Smooth muscle cell (in vitro differentiated cells): ENCODE data around the gene FNBP1. TPM values are rescaled to one million over a fixed set of nuclear protein-coding genes. Genes with fewer than 3 reads are reported as not detected.
A peak's percentile ranks its signal among the peaks of the same experiment; 100 is the strongest.

Experiments used
- DNase-seq: peaks from one replicate; lab custom pipeline; 2025; ENCODE audit not compliant: unreplicated experiment; lab: John Stamatoyannopoulos, UW
- H2AFZ ChIP-seq: fragments of 200-600 bp; sonication (generic); 2 replicates; pipeline ENCODE4 v1.6.0; 2016; ENCODE audit warnings: antibody characterized with exemption, low read depth, mild to moderate bottlenecking
- H3F3A ChIP-seq: fragments of 200-600 bp; sonication (generic); 2 replicates; pipeline ENCODE4 v1.6.0; 2017; ENCODE audit warnings: antibody characterized with exemption, low read depth
- H3K27ac ChIP-seq: fragments of 200-600 bp; sonication (generic); 2 replicates; pipeline ENCODE4 v1.5.1; 2016; ENCODE audit warnings: low read depth, mild to moderate bottlenecking
- H3K27me3 ChIP-seq: fragments of 200-600 bp; sonication (generic); 2 replicates; pipeline ENCODE4 v1.6.1; 2016; ENCODE audit warnings: low read depth, mild to moderate bottlenecking
- H3K36me3 ChIP-seq: fragments of 200-600 bp; sonication (generic); 2 replicates; pipeline ENCODE4 v1.5.1; 2016; ENCODE audit warnings: low read depth
- H3K4me1 ChIP-seq: fragments of 200-600 bp; sonication (generic); 2 replicates; pipeline ENCODE4 v1.5.1; 2016; ENCODE audit warnings: low read depth
- H3K4me2 ChIP-seq: fragments of 200-600 bp; sonication (generic); 2 replicates; pipeline ENCODE4 v1.6.0; 2016; ENCODE audit warnings: mild to moderate bottlenecking
- H3K4me3 ChIP-seq: fragments of 200-600 bp; sonication (generic); 2 replicates; pipeline ENCODE4 v1.5.1; 2016; ENCODE audit warnings: mild to moderate bottlenecking
- H3K79me2 ChIP-seq: fragments of 200-600 bp; sonication (generic); 2 replicates; pipeline ENCODE4 v1.6.0; 2016; ENCODE audit warnings: low read depth, mild to moderate bottlenecking
- H3K9ac ChIP-seq: fragments of 200-600 bp; sonication (generic); 2 replicates; pipeline ENCODE4 v1.6.0; 2016; ENCODE audit warnings: low read depth
- H3K9me3 ChIP-seq: fragments of 200-600 bp; sonication (generic); replicated peaks from 2 replicates; pipeline ENCODE4 v1.5.1; 2016; ENCODE audit warnings: low read depth
- H4K20me1 ChIP-seq: fragments of 200-600 bp; sonication (generic); 2 replicates; pipeline ENCODE4 v1.6.0; 2016; ENCODE audit warnings: low read depth
- WGBS: methylation state at CpG from one replicate; pipeline ENCODE4 v1.1.7; 2016; ENCODE audit warnings: low lambda C conversion rate; 5-methylcytosine and 5-hydroxymethylcytosine counted together
- polyA plus RNA-seq: library from polyadenylated mRNA; unstranded; fragments of >200 nt; fragmentation: Nextera tagmentation; extraction: Ambion mirVana; gene quantifications from 2 replicates; pipeline ENCODE4 v1.2.1, GENCODE V29; 2016
- total RNA-seq: library from RNA; depleted of rRNA; stranded (reverse); fragments of >200 nt; gene quantifications from 2 replicates; pipeline ENCODE4 v1.2.3, GENCODE V29; 2014
- TF ChIP-seq, protein P1 (sequence below): fragments of 200-600 bp; sonication (generic); IDR thresholded peaks from 2 replicates; pipeline ENCODE4 v1.5.1; 2017; ENCODE audit warnings: borderline replicate concordance, mild to moderate bottlenecking, antibody characterized with exemption; ENCODE audit not compliant: insufficient read depth, poor library complexity, severe bottlenecking

FNBP1 gene
- total and polyA plus RNA-seq, 2 experiments from 2014 or later: 17.1 to 17.2 TPM

DNA sequence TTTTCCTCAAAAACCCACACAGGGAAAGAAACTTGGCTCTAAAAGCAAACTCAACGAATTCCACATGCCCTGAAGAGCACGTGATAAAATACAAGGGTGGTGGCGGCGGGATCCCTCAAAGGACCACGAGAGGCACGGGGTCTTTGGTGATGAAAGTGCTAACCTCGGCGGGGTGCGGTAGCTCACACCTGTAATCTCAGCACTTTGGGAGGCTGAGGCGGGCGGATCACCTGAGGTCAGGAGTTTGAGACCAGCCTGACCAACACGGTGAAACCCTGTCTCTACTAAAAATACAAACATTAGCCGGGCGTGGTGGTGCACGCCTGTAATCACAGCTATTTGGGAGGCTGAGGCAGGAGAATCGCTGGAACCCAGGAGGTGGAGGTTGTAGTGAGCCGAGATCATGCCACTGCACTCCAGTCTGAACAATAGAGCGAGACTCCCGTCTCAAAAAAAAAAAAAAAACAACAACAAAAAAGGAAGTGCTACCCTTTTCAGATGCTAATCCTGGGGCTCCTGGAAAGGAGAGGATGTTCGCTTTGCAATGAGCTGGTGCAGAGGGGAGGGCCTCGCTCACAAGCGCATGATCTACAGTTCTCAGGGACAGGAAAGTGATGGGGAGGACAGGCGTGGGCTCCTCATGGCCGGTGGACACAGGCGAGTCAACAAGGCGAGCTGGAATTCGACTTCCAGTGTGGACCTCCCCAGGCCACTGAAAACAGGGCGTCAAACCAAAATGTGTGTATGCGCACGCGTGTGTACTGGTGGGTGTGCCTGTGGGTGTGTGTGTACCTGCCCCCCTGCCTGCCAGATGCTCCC is 153.7 kb downstream of the FNBP1 start:
- Histone ChIP-seq H3K27me3 (no peaks in the 10 kb centered on the region), H3K9ac (no peak overlapping the region), H2AFZ (no peak overlapping the region), H3F3A (no peaks in the 10 kb centered on the region), H3K4me2 (no peak overlapping the region), H4K20me1 (no peaks in the 10 kb centered on the region), H3K27ac (no peak overlapping the region), H3K36me3 (no peaks in the 10 kb centered on the region), H3K4me1 (peaks cover 19% of the 10 kb centered on the region), H3K79me2 (no peaks in the 10 kb centered on the region), H3K9me3 (no peaks in the 10 kb centered on the region), H3K4me3 (no peak overlapping the region)
- no peak for DNase-seq
- TF ChIP-seq, protein P1, sequence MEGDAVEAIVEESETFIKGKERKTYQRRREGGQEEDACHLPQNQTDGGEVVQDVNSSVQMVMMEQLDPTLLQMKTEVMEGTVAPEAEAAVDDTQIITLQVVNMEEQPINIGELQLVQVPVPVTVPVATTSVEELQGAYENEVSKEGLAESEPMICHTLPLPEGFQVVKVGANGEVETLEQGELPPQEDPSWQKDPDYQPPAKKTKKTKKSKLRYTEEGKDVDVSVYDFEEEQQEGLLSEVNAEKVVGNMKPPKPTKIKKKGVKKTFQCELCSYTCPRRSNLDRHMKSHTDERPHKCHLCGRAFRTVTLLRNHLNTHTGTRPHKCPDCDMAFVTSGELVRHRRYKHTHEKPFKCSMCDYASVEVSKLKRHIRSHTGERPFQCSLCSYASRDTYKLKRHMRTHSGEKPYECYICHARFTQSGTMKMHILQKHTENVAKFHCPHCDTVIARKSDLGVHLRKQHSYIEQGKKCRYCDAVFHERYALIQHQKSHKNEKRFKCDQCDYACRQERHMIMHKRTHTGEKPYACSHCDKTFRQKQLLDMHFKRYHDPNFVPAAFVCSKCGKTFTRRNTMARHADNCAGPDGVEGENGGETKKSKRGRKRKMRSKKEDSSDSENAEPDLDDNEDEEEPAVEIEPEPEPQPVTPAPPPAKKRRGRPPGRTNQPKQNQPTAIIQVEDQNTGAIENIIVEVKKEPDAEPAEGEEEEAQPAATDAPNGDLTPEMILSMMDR: no peak
- WGBS: 88% methylated on average over 31 of the region's 31 CpGs

GRCh38 chr9:129888293-129889121 is 154.5 kb downstream of the FNBP1 start:
- TF ChIP-seq, protein P1: no peak
- H3K4me2 ChIP-seq: no peak overlapping the region

GRCh38 chr9:129887334-129888292 is 155.4 kb downstream of the FNBP1 start:
- Histone ChIP-seq H3K9me3 (no peaks in the 10 kb centered on the region), H3K4me1 (peaks cover 23% of the 10 kb centered on the region), H2AFZ (no peak overlapping the region), H4K20me1 (no peaks in the 10 kb centered on the region), H3K36me3 (no peaks in the 10 kb centered on the region), H3K27me3 (no peaks in the 10 kb centered on the region), H3K4me3 (no peak overlapping the region), H3K9ac (peak overlapping the region; percentile 13), H3F3A (no peaks in the 10 kb centered on the region), H3K79me2 (no peaks in the 10 kb centered on the region), H3K4me2 (peak overlapping the region; percentile 82), H3K27ac (peak overlapping the region; percentile 73)
- TF ChIP-seq, protein P1: peak; percentile 10
- WGBS: 55% methylated on average over 27 of the region's 27 CpGs
- no peak for DNase-seq

More at GRCh38 chr9:129888293-129889121, 154.5 kb downstream of the FNBP1 start:
- no peaks in the 10 kb centered on the region for H4K20me1 ChIP-seq
- H3F3A ChIP-seq: no peaks in the 10 kb centered on the region
- H3K27ac ChIP-seq: peak overlapping the region; percentile 73
- H3K9ac ChIP-seq: no peak overlapping the region
- no peaks in the 10 kb centered on the region for H3K9me3 ChIP-seq
- no peak overlapping the region for H2AFZ ChIP-seq
- no peaks in the 10 kb centered on the region for H3K79me2 ChIP-seq
- DNase-seq: no peak
- no peaks in the 10 kb centered on the region for H3K36me3 ChIP-seq
- H3K4me1 ChIP-seq: peaks cover 23% of the 10 kb centered on the region
- no peaks in the 10 kb centered on the region for H3K27me3 ChIP-seq
- 81% methylated on average over 29 of the region's 29 CpGs for WGBS
- H3K4me3 ChIP-seq: no peak overlapping the region
